CD14-positive monocyte (primary cell): ENCODE results near the gene HTR2B. TPM values are rescaled to one million over a fixed set of nuclear protein-coding genes. Genes with fewer than 3 reads are reported as not detected.
"Not testable (repeated sequence)": the region's sequence is repeated elsewhere in the genome, so short reads cannot be mapped to it uniquely, and the experiment has no call there.

ENCODE experiments used
- DNase-seq, 3 donors: peaks; one replicate each; pipeline ENCODE4 v3.0.0-alpha.2; 2011 to 2022
- H2AFZ ChIP-seq: 2 replicates; pipeline ENCODE4 v1.6.0; 2012; ENCODE audit warnings: mild to moderate bottlenecking, low read depth, low read length, inconsistent platforms; ENCODE audit not compliant: insufficient read depth, poor library complexity, severe bottlenecking
- H3K27ac ChIP-seq, 2 donors: 1 replicate in 1 of 2; 2 replicates in 1 of 2; pipeline ENCODE4 v1.5.1; 2012 to 2013; ENCODE audit warnings: low read length in 2 of 2, control low read depth in 1 of 2, inconsistent platforms in 1 of 2, low read depth in 1 of 2, mild to moderate bottlenecking in 1 of 2
- H3K27me3 ChIP-seq, 2 donors: one replicate each; pipeline versions ENCODE4 v1.6.0 to v1.6.1; 2011 to 2013; ENCODE audit warnings: low read length in 2 of 2; ENCODE audit not compliant: control insufficient read depth in 2 of 2, insufficient read depth in 2 of 2
- H3K36me3 ChIP-seq, 2 donors: replicated peaks in 1 of 2; 1 replicate in 1 of 2; 2 replicates in 1 of 2; pipeline versions ENCODE4 v1.5.1 to v1.6.1; 2012 to 2013; ENCODE audit warnings: low read length in 2 of 2, control low read depth in 1 of 2, inconsistent platforms in 1 of 2, mild to moderate bottlenecking in 1 of 2; ENCODE audit not compliant: insufficient read depth in 2 of 2, control insufficient read depth in 1 of 2
- H3K4me1 ChIP-seq, 2 donors: 1 replicate in 1 of 2; 2 replicates in 1 of 2; pipeline versions ENCODE4 v1.5.1 to v1.6.1; 2012 to 2013; ENCODE audit warnings: low read length in 2 of 2, control low read depth in 1 of 2, inconsistent platforms in 1 of 2, mild to moderate bottlenecking in 1 of 2, moderate library complexity in 1 of 2; ENCODE audit not compliant: insufficient read depth in 2 of 2, control insufficient read depth in 1 of 2
- H3K4me2 ChIP-seq: replicated peaks from 2 replicates; pipeline ENCODE3; 2012; ENCODE audit warnings: low read length, moderate library complexity, mild to moderate bottlenecking; ENCODE audit not compliant: poor library complexity, severe bottlenecking; ENCODE audit errors: extremely low read depth
- H3K4me3 ChIP-seq, 3 experiments: fragments of 200-600 bp in 1 of 3; sonication (generic) in 1 of 3; replicated peaks in 1 of 3; 1 replicate in 2 of 3; 2 replicates in 1 of 3; pipeline ENCODE4 v1.5.1; 2011 to 2013; ENCODE audit warnings: low read length in 3 of 3, mild to moderate bottlenecking in 3 of 3, control low read depth in 2 of 3, low read depth in 2 of 3, inconsistent platforms in 1 of 3, moderate library complexity in 1 of 3
- H3K79me2 ChIP-seq: 2 replicates; pipeline ENCODE4 v1.6.0; 2012; ENCODE audit warnings: mild to moderate bottlenecking, control low read depth, inconsistent platforms, low read length, moderate library complexity; ENCODE audit not compliant: insufficient read depth
- H3K9ac ChIP-seq: 2 replicates; pipeline ENCODE4 v1.6.0; 2017; ENCODE audit warnings: low read length, mild to moderate bottlenecking; ENCODE audit not compliant: insufficient read depth, poor library complexity, severe bottlenecking
- H3K9me3 ChIP-seq, 2 donors: replicated peaks in 1 of 2; 1 replicate in 1 of 2; 2 replicates in 1 of 2; pipeline versions ENCODE4 v1.5.1 to v1.6.1; 2012 to 2013; ENCODE audit warnings: low read length in 2 of 2, control low read depth in 1 of 2; ENCODE audit not compliant: control insufficient read depth in 1 of 2, insufficient read depth in 1 of 2
- H4K20me1 ChIP-seq: 2 replicates; pipeline ENCODE4 v1.6.0; 2012; ENCODE audit warnings: mild to moderate bottlenecking, low read length, control low read depth, moderate library complexity; ENCODE audit not compliant: insufficient read depth
- H3K27ac Mint-ChIP-seq, 7 donors: one replicate each; pipeline ENCODE4 v1.8.0; 2020; ENCODE audit warnings: mild to moderate bottlenecking in 7 of 7, mixed read lengths in 7 of 7, moderate library complexity in 6 of 7, inconsistent platforms in 2 of 7
- H3K27me3 Mint-ChIP-seq, 3 donors: one replicate each; pipeline ENCODE4 v1.8.0; 2021 to 2022; ENCODE audit warnings: low read depth in 3 of 3, mild to moderate bottlenecking in 3 of 3, mixed read lengths in 3 of 3, moderate library complexity in 3 of 3, inconsistent platforms in 1 of 3
- H3K36me3 Mint-ChIP-seq, 2 donors: one replicate each; pipeline ENCODE4 v1.8.0; 2020; ENCODE audit warnings: mixed read lengths in 2 of 2, inconsistent platforms in 1 of 2, mild to moderate bottlenecking in 1 of 2
- H3K4me1 Mint-ChIP-seq: one replicate; pipeline ENCODE4 v1.8.0; 2020; ENCODE audit warnings: mild to moderate bottlenecking, mixed read lengths
- H3K4me3 Mint-ChIP-seq, 2 donors: one replicate each; pipeline ENCODE4 v1.8.0; 2020; ENCODE audit warnings: mild to moderate bottlenecking in 2 of 2, mixed read lengths in 2 of 2, moderate library complexity in 1 of 2
- H3K9me3 Mint-ChIP-seq, 7 donors: one replicate each; pipeline ENCODE4 v1.8.0; 2020 to 2022; ENCODE audit warnings: mixed read lengths in 7 of 7, mild to moderate bottlenecking in 6 of 7, moderate library complexity in 6 of 7, inconsistent platforms in 2 of 7
- CTCF ChIP-seq: fragments of 200-600 bp; IDR thresholded peaks from one replicate; pipeline ENCODE4 v1.8.0; 2022; ENCODE audit warnings: antibody characterized with exemption, mild to moderate bottlenecking
- WGBS: methylation state at CpG from one replicate; pipeline ENCODE4 v1.1.5; 2013; ENCODE audit warnings: missing lambda C conversion rate; ENCODE audit not compliant: insufficient coverage; 5-methylcytosine and 5-hydroxymethylcytosine counted together
- intact Hi-C, 2 donors: fragments of 100-400 bp; cut with micrococcal nuclease; formaldehyde crosslinking; loops; one replicate each; pipeline versions ENCODE4 v1.15.0 to v1.15.1; 2023
- polyA plus RNA-seq, 3 donors: library from polyadenylated mRNA; depleted of rRNA in 1 of 3; unstranded in 2 of 3; stranded (reverse) in 1 of 3; fragments of 300-500 nt in 2 of 3; fragments of >200 nt in 1 of 3; fragmentation: Illumina TruSeq in 2 of 3; gene quantifications; 1 replicate in 2 of 3; 2 replicates in 1 of 3; pipeline ENCODE4 v1.2.3, GENCODE V29; 2012 to 2021

Gene HTR2B
- polyA plus RNA-seq, 3 donors, result not detected

- no peak for TF ChIP-seq CTCF
- Histone ChIP-seq H3K4me1 (peaks cover 6 to 14% of the 10 kb centered on the region in 2 donors), H4K20me1 (peaks cover 5% of the 10 kb centered on the region), H3K36me3 (peaks cover 89 to 98% of the 10 kb centered on the region in 2 donors), H3K9me3 (no peaks in the 10 kb centered on the region), H3K79me2 (peaks cover 9% of the 10 kb centered on the region), H2AFZ (no peak overlapping the region), H3K27me3 (no peaks in the 10 kb centered on the region), H3K4me3 (no peak overlapping the region), H3K9ac (no peak overlapping the region), H3K27ac (no peak overlapping the region), H3K4me2 (no peak overlapping the region)
- DNase-seq, result no peak
- no peak overlapping the region for H3K27ac Mint-ChIP-seq
- no peaks in the 10 kb centered on the region for H3K27me3 Mint-ChIP-seq
- H3K4me3 Mint-ChIP-seq, result no peak overlapping the region
- peaks cover 18% of the 10 kb centered on the region for H3K4me1 Mint-ChIP-seq
- peaks cover 0 to 1% (median 0%) of the 10 kb centered on the region in 7 donors for H3K9me3 Mint-ChIP-seq
- 97% methylated on average over 3 of the region's 5 CpGs for WGBS
- H3K36me3 Mint-ChIP-seq, result peaks cover 75 to 90% of the 10 kb centered on the region in 2 donors
- intact Hi-C loops, result no loop called here
Measured at GRCh38 chr2:231068525-231069222, 56.2 kb downstream of the HTR2B start.

- H3K27ac ChIP-seq, H3K9ac ChIP-seq, H3K4me3 Mint-ChIP-seq, H3K27me3 ChIP-seq, H3K9me3 Mint-ChIP-seq, DNase-seq, H3K9me3 ChIP-seq, H2AFZ ChIP-seq, H3K27me3 Mint-ChIP-seq, intact Hi-C loops, H3K4me2 ChIP-seq, H3K4me3 ChIP-seq: not testable (repeated sequence)
- peaks cover 12% of the 10 kb centered on the region for H3K79me2 ChIP-seq
- Mint-ChIP-seq H3K4me1 (peaks cover 26% of the 10 kb centered on the region), H3K36me3 (peaks cover 75 to 89% of the 10 kb centered on the region in 2 donors), H3K27ac (peak overlapping the region in 4 of 7 donors; percentile 27 to 89 (median 48))
- H3K4me1 ChIP-seq, result peaks cover 11 to 24% of the 10 kb centered on the region in 2 donors
- peaks cover 89 to 100% of the 10 kb centered on the region in 2 donors for H3K36me3 ChIP-seq
- 44% methylated on average over 2 of the region's 8 CpGs for WGBS
- peaks cover 12% of the 10 kb centered on the region for H4K20me1 ChIP-seq
Measured at GRCh38 chr2:231067531-231067930, 57.3 kb downstream of the HTR2B start.
